Liver (tissue), 3 donors: Measurements from ENCODE around the gene ACADSB.

Source experiments
- EGR1 ChIP-seq, 2 donors: IDR thresholded peaks; 2 replicates each; pipeline ENCODE4 v1.6.1; 2016 to 2018; ENCODE audit warnings: antibody characterized with exemption in 2 of 2, low read depth in 2 of 2
- RAD21 ChIP-seq, 2 donors: IDR thresholded peaks; 2 replicates each; pipeline ENCODE4 v1.6.1; 2016; ENCODE audit warnings: antibody characterized with exemption in 2 of 2, mild to moderate bottlenecking in 2 of 2
- SP1 ChIP-seq: IDR thresholded peaks from 2 replicates; pipeline ENCODE4 v1.6.1; 2018; ENCODE audit warnings: antibody characterized with exemption, mild to moderate bottlenecking
- TF ChIP-seq, protein P1 (sequence below): IDR thresholded peaks from 2 replicates; pipeline ENCODE4 v1.6.1; 2016; ENCODE audit warnings: antibody characterized with exemption
- TF ChIP-seq, protein P2 (sequence below): fragments of 150-350 bp; IDR thresholded peaks from 2 replicates; pipeline ENCODE4 v1.5.1; 2017; ENCODE audit warnings: improper control_type of control experiment, low read depth, low read length; ENCODE audit not compliant: missing input control
- TF ChIP-seq, protein P3 (sequence below): IDR thresholded peaks from 2 replicates; pipeline ENCODE4 v1.6.1; 2016; ENCODE audit warnings: antibody characterized with exemption, mild to moderate bottlenecking
- donor health status: healthy.
- donor health status: healthy.

DNA sequence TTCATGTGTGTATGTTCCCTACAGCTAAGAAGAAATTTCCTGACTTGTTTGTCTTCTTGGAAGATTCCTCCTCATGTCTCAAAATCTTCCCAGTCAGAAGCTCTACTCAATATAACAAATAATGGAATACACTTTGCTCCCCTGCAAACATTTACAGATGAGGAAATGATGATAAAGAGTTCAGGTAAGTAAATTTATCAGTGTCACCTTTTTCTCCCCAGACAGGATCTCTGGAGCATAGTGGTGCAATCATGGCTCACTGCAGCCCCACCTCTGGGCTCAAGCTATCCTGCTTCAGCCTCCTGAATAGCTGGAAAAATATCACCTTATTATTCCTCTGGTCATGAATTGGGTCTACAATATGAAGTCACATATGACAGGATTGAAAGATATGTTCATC is 25.5 kb downstream of the ACADSB start:
- TF ChIP-seq, protein P1, sequence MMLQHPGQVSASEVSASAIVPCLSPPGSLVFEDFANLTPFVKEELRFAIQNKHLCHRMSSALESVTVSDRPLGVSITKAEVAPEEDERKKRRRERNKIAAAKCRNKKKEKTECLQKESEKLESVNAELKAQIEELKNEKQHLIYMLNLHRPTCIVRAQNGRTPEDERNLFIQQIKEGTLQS, result no peak
- TF ChIP-seq, protein P2, sequence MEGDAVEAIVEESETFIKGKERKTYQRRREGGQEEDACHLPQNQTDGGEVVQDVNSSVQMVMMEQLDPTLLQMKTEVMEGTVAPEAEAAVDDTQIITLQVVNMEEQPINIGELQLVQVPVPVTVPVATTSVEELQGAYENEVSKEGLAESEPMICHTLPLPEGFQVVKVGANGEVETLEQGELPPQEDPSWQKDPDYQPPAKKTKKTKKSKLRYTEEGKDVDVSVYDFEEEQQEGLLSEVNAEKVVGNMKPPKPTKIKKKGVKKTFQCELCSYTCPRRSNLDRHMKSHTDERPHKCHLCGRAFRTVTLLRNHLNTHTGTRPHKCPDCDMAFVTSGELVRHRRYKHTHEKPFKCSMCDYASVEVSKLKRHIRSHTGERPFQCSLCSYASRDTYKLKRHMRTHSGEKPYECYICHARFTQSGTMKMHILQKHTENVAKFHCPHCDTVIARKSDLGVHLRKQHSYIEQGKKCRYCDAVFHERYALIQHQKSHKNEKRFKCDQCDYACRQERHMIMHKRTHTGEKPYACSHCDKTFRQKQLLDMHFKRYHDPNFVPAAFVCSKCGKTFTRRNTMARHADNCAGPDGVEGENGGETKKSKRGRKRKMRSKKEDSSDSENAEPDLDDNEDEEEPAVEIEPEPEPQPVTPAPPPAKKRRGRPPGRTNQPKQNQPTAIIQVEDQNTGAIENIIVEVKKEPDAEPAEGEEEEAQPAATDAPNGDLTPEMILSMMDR, result no peak
- TF ChIP-seq RAD21 (IDR thresholded peaks at IDR 0.05) (peak in 1 of 2 donors; percentile 33), EGR1 (IDR thresholded peaks at IDR 0.05; ENCODE audit: low read depth in 2 of 2) (no peak), SP1 (peak; percentile 25)
- TF ChIP-seq, protein P3, sequence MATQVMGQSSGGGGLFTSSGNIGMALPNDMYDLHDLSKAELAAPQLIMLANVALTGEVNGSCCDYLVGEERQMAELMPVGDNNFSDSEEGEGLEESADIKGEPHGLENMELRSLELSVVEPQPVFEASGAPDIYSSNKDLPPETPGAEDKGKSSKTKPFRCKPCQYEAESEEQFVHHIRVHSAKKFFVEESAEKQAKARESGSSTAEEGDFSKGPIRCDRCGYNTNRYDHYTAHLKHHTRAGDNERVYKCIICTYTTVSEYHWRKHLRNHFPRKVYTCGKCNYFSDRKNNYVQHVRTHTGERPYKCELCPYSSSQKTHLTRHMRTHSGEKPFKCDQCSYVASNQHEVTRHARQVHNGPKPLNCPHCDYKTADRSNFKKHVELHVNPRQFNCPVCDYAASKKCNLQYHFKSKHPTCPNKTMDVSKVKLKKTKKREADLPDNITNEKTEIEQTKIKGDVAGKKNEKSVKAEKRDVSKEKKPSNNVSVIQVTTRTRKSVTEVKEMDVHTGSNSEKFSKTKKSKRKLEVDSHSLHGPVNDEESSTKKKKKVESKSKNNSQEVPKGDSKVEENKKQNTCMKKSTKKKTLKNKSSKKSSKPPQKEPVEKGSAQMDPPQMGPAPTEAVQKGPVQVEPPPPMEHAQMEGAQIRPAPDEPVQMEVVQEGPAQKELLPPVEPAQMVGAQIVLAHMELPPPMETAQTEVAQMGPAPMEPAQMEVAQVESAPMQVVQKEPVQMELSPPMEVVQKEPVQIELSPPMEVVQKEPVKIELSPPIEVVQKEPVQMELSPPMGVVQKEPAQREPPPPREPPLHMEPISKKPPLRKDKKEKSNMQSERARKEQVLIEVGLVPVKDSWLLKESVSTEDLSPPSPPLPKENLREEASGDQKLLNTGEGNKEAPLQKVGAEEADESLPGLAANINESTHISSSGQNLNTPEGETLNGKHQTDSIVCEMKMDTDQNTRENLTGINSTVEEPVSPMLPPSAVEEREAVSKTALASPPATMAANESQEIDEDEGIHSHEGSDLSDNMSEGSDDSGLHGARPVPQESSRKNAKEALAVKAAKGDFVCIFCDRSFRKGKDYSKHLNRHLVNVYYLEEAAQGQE, result peak; percentile 27
